Activated naive CD8-positive, alpha-beta T cell treated with anti-CD3 and anti-CD28 coated beads, Interleukin-2, amount 50 U/mL, for 16 hours (primary cell): Measurements from ENCODE around the gene NOXA1.
"Not testable (repeated sequence)": the region's sequence is repeated elsewhere in the genome, so short reads cannot be mapped to it uniquely, and the experiment has no call there.

Experiments used
- DNase-seq: peaks from one replicate; pipeline ENCODE4 v3.0.0-alpha.2; 2020; ENCODE audit warnings: low read depth, low spot score

NOXA1 gene

GRCh38 chr9:137439158-137439714 is 16.0 kb downstream of the NOXA1 start:
- no peak for DNase-seq

- DNase-seq, result no peak
Observed at GRCh38 chr9:137441289-137441934, 18.2 kb downstream of the NOXA1 start, which contains the start of gene ENTPD8. TSS of gene ENTPD8 (minus strand) at chr9:137441357. CDS start at chr9:137438285, 3,072 bp downstream.

- no peak for DNase-seq
Observed at GRCh38 chr9:137441935-137442321, 18.7 kb downstream of the NOXA1 start.

- no peak for DNase-seq
Observed at GRCh38 chr9:137444106-137444790, 21.1 kb downstream of the NOXA1 start.

- peak; percentile 78 for DNase-seq
Observed at GRCh38 chr9:137445275-137445807, 22.1 kb downstream of the NOXA1 start.

- no peak for DNase-seq
Observed at GRCh38 chr9:137445930-137446431, 22.8 kb downstream of the NOXA1 start.

GRCh38 chr9:137446851-137447471 is 23.8 kb downstream of the NOXA1 start:
- no peak for DNase-seq

- DNase-seq, result no peak
Observed at GRCh38 chr9:137447722-137448601, 24.8 kb downstream of the NOXA1 start.

GRCh38 chr9:137448602-137448962 is 25.4 kb downstream of the NOXA1 start:
- no peak for DNase-seq

GRCh38 chr9:137449081-137449844 is 26.1 kb downstream of the NOXA1 start:
- DNase-seq, result no peak

- DNase-seq, result no peak
Observed at GRCh38 chr9:137449931-137450538, 26.8 kb downstream of the NOXA1 start.

GRCh38 chr9:137450539-137451222 is 27.5 kb downstream of the NOXA1 start:
- not testable (repeated sequence) for DNase-seq

GRCh38 chr9:137451264-137452005 is 28.2 kb downstream of the NOXA1 start:
- not testable (repeated sequence) for DNase-seq

GRCh38 chr9:137452006-137452760 is 29.0 kb downstream of the NOXA1 start:
- DNase-seq, result no peak

GRCh38 chr9:137452761-137453642 is 29.8 kb downstream of the NOXA1 start:
- no peak for DNase-seq

- DNase-seq, result no peak
Observed at GRCh38 chr9:137453643-137454081, 30.5 kb downstream of the NOXA1 start.

GRCh38 chr9:137454145-137454596 is 31.0 kb downstream of the NOXA1 start:
- DNase-seq, result no peak
